ENCODE measurements around the gene TBC1D2. TPM values are rescaled to one million over a fixed set of nuclear protein-coding genes. Genes with fewer than 3 reads are reported as not detected.

Gene TBC1D2
- total RNA-seq, 1 donor from 2014 or later: 23.7 TPM

DNA sequence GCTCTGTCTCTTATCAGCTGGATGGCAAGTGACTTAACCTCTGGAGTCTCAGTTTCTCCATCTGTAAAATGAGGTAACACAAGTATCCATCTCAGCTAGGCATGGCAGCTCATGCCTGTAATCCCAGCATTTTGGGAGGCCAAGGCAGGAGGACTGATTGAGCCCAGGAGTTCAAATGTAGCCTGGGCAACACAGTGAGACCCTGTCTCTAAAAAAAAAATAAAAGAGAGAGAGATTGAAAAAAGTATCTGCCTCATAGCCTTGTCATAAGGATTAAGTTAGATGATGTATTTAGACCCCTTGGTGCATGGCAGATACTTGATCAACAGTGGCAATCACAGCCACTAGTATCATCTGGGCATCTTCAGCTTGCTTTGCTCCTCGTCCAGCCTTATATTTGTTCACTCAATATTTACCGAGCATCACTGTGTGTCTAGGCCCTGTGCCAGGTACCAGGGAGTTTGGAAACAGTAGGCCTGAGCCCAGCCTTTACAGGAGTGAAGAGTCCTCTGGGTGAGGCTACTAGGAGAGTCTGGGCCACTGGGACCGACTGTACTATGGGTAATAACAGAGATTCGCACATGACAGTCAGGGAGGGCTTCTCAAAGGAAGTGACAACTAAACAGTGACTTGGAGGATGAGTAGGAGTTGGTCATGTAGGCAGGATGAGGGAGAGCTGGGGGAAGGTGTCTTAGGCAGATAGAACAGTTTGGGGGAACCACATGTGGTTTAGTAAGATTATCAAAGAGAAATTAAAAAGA lies 97.2 kb downstream of the TBC1D2 start:
- TF ChIP-seq, protein P1, sequence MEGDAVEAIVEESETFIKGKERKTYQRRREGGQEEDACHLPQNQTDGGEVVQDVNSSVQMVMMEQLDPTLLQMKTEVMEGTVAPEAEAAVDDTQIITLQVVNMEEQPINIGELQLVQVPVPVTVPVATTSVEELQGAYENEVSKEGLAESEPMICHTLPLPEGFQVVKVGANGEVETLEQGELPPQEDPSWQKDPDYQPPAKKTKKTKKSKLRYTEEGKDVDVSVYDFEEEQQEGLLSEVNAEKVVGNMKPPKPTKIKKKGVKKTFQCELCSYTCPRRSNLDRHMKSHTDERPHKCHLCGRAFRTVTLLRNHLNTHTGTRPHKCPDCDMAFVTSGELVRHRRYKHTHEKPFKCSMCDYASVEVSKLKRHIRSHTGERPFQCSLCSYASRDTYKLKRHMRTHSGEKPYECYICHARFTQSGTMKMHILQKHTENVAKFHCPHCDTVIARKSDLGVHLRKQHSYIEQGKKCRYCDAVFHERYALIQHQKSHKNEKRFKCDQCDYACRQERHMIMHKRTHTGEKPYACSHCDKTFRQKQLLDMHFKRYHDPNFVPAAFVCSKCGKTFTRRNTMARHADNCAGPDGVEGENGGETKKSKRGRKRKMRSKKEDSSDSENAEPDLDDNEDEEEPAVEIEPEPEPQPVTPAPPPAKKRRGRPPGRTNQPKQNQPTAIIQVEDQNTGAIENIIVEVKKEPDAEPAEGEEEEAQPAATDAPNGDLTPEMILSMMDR (IDR thresholded peaks at IDR 0.05): no peak
- H3K9me3 Mint-ChIP-seq (ENCODE audit: unreplicated experiment): no peaks in the 10 kb centered on the region
- no peak for DNase-seq (ENCODE audit: extremely low spot score, unreplicated experiment)
- H3K27ac Mint-ChIP-seq (ENCODE audit: unreplicated experiment): no peak overlapping the region
- no peak overlapping the region for H3K4me3 Mint-ChIP-seq (ENCODE audit: unreplicated experiment)
- H3K4me1 Mint-ChIP-seq (ENCODE audit: unreplicated experiment): no peaks in the 10 kb centered on the region
- H3K27me3 Mint-ChIP-seq (ENCODE audit: unreplicated experiment): no peaks in the 10 kb centered on the region
- no peaks in the 10 kb centered on the region for H3K36me3 Mint-ChIP-seq (ENCODE audit: unreplicated experiment)

DNA sequence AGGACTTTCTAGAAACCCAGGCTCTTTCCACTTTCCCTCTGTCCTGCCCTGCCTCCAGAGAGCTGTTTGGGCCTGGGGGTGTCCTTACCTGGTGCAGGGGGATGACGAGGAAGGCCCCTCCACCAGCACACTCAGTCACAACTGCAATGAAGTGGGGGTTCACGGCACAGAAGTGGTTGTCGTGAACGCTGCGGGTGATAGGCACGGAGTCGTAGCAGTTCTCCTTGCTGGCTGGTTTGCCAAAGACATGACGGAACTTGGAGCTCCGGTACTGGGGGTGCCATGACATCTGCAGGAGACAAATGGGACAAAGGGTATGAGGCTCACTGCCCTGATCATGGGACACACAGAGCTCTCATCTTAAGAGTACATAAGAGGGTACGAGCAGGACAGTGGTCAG lies 98.1 kb downstream of the TBC1D2 start:
- no peak overlapping the region for H3K4me3 Mint-ChIP-seq (ENCODE audit: unreplicated experiment)
- H3K27me3 Mint-ChIP-seq (ENCODE audit: unreplicated experiment): no peaks in the 10 kb centered on the region
- H3K36me3 Mint-ChIP-seq (ENCODE audit: unreplicated experiment): no peaks in the 10 kb centered on the region
- no peak overlapping the region for H3K27ac Mint-ChIP-seq (ENCODE audit: unreplicated experiment)
- no peak for DNase-seq (ENCODE audit: extremely low spot score, unreplicated experiment)
- H3K4me1 Mint-ChIP-seq (ENCODE audit: unreplicated experiment): no peaks in the 10 kb centered on the region
- H3K9me3 Mint-ChIP-seq (ENCODE audit: unreplicated experiment): no peaks in the 10 kb centered on the region
- TF ChIP-seq, protein P1 (IDR thresholded peaks at IDR 0.05): no peak

DNA sequence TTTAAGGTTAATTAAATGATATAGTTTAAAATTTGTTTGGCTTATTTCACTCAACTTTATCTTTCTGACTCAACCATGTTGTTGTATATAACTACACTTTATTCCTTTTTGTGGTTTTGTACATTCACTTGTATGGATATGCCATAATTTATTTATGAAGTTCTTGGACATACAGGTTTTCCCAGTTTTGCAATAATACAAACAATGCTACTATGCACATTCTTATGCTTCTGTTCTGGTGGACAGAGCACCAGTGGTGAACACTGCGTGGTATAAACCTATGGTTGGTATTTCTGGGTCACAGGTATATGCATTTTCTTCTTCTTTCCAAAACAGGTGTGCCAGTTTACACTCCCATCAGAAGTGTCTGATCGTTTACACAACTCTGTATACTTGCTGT lies 100.8 kb downstream of the TBC1D2 start:
- H3K27ac Mint-ChIP-seq (ENCODE audit: unreplicated experiment): no peak overlapping the region
- DNase-seq (ENCODE audit: extremely low spot score, unreplicated experiment): no peak
- H3K4me3 Mint-ChIP-seq (ENCODE audit: unreplicated experiment): no peak overlapping the region
- no peaks in the 10 kb centered on the region for H3K27me3 Mint-ChIP-seq (ENCODE audit: unreplicated experiment)
- no peaks in the 10 kb centered on the region for H3K36me3 Mint-ChIP-seq (ENCODE audit: unreplicated experiment)
- no peaks in the 10 kb centered on the region for H3K4me1 Mint-ChIP-seq (ENCODE audit: unreplicated experiment)
- TF ChIP-seq, protein P1 (IDR thresholded peaks at IDR 0.05): no peak
- H3K9me3 Mint-ChIP-seq (ENCODE audit: unreplicated experiment): no peaks in the 10 kb centered on the region

DNA sequence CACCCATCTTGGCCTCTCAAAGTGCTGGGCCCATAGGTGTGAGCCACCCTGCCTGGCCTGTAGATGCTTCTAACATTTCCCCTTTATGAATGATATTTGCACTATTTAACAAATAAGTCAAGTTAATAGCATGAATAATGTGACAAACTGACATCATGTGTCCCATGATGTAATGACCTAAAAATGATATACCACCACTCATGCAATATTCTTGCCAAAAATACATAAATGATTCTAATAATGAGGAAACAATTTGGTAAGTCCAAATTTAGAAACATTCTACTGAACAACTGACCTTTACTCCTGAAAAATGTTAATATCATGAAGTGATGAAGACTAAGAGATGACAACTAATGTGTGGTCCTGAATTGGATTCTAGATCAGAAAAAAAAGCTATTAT lies 102.9 kb downstream of the TBC1D2 start:
- DNase-seq (ENCODE audit: extremely low spot score, unreplicated experiment): no peak
- H3K27ac Mint-ChIP-seq (ENCODE audit: unreplicated experiment): no peak overlapping the region
- no peaks in the 10 kb centered on the region for H3K27me3 Mint-ChIP-seq (ENCODE audit: unreplicated experiment)
- no peaks in the 10 kb centered on the region for H3K9me3 Mint-ChIP-seq (ENCODE audit: unreplicated experiment)
- TF ChIP-seq, protein P1 (IDR thresholded peaks at IDR 0.05): no peak
- H3K36me3 Mint-ChIP-seq (ENCODE audit: unreplicated experiment): no peaks in the 10 kb centered on the region
- no peak overlapping the region for H3K4me3 Mint-ChIP-seq (ENCODE audit: unreplicated experiment)
- no peaks in the 10 kb centered on the region for H3K4me1 Mint-ChIP-seq (ENCODE audit: unreplicated experiment)

DNA sequence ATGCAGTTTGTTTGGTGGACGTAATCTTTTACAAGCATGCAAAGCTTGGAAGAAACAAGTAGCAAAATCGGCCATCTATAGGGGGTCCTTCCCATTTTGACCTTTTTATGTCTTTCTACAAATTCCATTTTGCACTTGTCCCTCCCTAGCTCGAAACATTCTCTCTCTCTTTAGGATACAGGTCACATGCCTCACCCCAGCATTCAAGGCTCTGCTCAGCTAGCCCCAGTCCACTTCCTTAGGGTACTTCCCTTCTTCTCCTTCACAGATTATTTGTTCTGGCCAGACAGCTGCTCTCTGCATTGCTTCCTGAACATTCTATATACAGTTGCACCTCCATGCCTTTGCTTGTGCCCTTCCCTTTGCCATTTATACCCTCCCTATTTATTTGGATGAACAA lies 104.7 kb downstream of the TBC1D2 start:
- H3K4me1 Mint-ChIP-seq (ENCODE audit: unreplicated experiment): peaks cover 8% of the 10 kb centered on the region
- H3K9me3 Mint-ChIP-seq (ENCODE audit: unreplicated experiment): no peaks in the 10 kb centered on the region
- H3K27me3 Mint-ChIP-seq (ENCODE audit: unreplicated experiment): no peaks in the 10 kb centered on the region
- H3K4me3 Mint-ChIP-seq (ENCODE audit: unreplicated experiment): no peak overlapping the region
- no peaks in the 10 kb centered on the region for H3K36me3 Mint-ChIP-seq (ENCODE audit: unreplicated experiment)
- DNase-seq (ENCODE audit: extremely low spot score, unreplicated experiment): no peak
- TF ChIP-seq, protein P1 (IDR thresholded peaks at IDR 0.05): no peak
- H3K27ac Mint-ChIP-seq (ENCODE audit: unreplicated experiment): no peak overlapping the region
